ENCODE results near the gene NMUR1. TPM values are rescaled to one million over a fixed set of nuclear protein-coding genes. Genes with fewer than 3 reads are reported as not detected.

Gene NMUR1
- total RNA-seq, 4 donors from 2014 or later, result 0.07 TPM; not detected in 3

DNA sequence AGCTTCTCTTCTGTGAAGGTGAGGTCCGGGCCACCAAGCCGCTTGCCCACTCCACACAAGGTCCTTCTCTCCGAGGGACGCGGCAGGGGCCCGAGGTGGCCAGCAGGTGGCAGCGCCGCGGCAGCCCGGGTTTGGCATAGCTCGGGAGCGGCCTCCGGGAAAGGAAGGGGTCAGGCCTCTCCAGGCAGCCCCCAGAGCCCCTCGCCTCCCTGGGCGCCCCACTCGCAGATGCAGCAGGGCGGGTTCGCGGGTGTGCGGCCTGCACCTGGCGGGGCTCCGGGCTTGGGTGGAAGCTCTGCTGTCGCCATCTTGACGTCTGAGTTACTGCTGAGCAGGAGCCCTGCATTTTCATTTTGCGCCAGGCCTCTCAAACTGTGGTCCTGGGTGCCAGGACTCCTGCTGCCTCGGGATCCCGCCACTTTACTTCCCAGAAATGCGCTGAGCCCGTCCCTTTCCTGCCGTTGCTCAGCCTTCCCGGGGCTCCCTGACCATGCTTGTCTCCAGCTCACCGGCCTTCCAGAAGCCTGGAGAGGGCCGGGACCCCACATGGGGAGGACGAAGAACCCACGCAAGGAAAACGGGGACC lies 47.3 kb downstream of the NMUR1 start:
- H3K4me1 ChIP-seq, result no peaks in the 10 kb centered on the region
- H3K27me3 ChIP-seq, result no peaks in the 10 kb centered on the region
- TF ChIP-seq, protein P1, sequence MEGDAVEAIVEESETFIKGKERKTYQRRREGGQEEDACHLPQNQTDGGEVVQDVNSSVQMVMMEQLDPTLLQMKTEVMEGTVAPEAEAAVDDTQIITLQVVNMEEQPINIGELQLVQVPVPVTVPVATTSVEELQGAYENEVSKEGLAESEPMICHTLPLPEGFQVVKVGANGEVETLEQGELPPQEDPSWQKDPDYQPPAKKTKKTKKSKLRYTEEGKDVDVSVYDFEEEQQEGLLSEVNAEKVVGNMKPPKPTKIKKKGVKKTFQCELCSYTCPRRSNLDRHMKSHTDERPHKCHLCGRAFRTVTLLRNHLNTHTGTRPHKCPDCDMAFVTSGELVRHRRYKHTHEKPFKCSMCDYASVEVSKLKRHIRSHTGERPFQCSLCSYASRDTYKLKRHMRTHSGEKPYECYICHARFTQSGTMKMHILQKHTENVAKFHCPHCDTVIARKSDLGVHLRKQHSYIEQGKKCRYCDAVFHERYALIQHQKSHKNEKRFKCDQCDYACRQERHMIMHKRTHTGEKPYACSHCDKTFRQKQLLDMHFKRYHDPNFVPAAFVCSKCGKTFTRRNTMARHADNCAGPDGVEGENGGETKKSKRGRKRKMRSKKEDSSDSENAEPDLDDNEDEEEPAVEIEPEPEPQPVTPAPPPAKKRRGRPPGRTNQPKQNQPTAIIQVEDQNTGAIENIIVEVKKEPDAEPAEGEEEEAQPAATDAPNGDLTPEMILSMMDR (IDR thresholded peaks at IDR 0.05 in 4 of 5, conservative IDR thresholded peaks at IDR 0.05 in 1 of 5), result peak; percentile 78 to 96 (median 82)
- no peak for TF ChIP-seq POLR2A (IDR thresholded peaks at IDR 0.05)
- intact Hi-C loops (cut with DNase I; ENCODE audit: low total_unique reads) (loop anchor here (1.0 kb wide), 1 partner anchor 75 kb away; no protein-coding TSS in a partner anchor), in situ Hi-C loops (cut with MboI; ENCODE audit: low sequenced_read_pairs in 4 of 4) (no loop called here)
- peak overlapping the region; percentile 48 to 83 (median 72) for H3K27ac ChIP-seq
- peak overlapping the region; percentile 46 to 70 (median 58) for H3K4me3 ChIP-seq
- ATAC-seq, result peak; percentile 72 to 91
- no peaks in the 10 kb centered on the region for H3K36me3 ChIP-seq
- H3K9me3 ChIP-seq, result no peaks in the 10 kb centered on the region
- DNase-seq, result peak; percentile 46 to 66

DNA sequence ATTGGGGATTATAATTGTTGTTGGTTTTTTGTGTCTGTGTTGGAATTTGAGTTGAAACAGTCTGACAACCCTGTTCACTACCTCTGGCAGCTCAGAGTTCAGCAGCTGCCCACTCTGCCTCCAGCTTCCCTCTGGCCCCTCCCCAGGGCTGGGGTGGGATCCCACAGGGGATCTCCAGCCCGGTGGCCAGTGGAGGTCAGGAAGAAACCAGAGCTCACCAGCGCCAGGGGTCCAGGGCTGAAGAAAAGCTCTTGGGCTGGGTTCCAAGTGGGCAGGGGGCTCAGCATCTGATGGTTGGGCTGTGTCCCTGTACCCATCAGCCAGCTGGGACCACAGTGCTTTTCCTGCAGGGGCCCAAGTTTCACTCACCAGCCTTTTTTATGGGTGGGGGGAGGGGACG lies 49.5 kb downstream of the NMUR1 start:
- in situ Hi-C loops (cut with MboI; ENCODE audit: low sequenced_read_pairs in 4 of 4), result no loop called here
- no peaks in the 10 kb centered on the region for H3K4me1 ChIP-seq
- no peak overlapping the region for H3K27ac ChIP-seq
- no peaks in the 10 kb centered on the region for H3K9me3 ChIP-seq
- intact Hi-C loops (cut with DNase I; ENCODE audit: low total_unique reads), result no loop called here
- ATAC-seq (no peak), DNase-seq (no peak)
- no peak overlapping the region for H3K4me3 ChIP-seq
- TF ChIP-seq, protein P1 (IDR thresholded peaks at IDR 0.05 in 4 of 5, conservative IDR thresholded peaks at IDR 0.05 in 1 of 5), result no peak
- no peak for TF ChIP-seq POLR2A (IDR thresholded peaks at IDR 0.05)
- no peaks in the 10 kb centered on the region for H3K27me3 ChIP-seq
- H3K36me3 ChIP-seq, result no peaks in the 10 kb centered on the region

DNA sequence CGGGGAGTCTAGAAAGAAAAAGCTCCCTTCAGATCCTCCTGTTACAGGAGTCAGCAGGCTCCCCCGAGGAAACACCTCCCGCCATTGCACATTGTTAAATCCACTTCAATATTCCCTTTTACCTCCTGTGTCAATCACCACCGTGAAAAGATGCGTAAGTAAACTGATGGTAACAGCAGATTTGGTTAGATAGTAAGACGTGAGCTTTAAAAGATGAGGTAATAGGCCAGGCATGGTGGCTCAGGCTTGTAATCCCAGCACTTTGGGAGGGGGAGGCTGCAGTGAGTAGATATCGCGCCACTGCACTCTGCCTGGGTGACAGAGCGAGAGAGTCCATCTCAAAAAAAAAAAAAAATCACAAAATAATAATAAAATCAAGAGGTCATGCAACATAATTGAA lies 50.8 kb downstream of the NMUR1 start:
- Histone ChIP-seq H3K27ac (no peak overlapping the region), H3K27me3 (no peaks in the 10 kb centered on the region), H3K4me1 (no peaks in the 10 kb centered on the region), H3K36me3 (no peaks in the 10 kb centered on the region), H3K4me3 (no peak overlapping the region), H3K9me3 (no peaks in the 10 kb centered on the region)
- intact Hi-C loops (cut with DNase I; ENCODE audit: low total_unique reads), result no loop called here
- DNase-seq (no peak), ATAC-seq (no peak)
- TF ChIP-seq, protein P1 (IDR thresholded peaks at IDR 0.05 in 4 of 5, conservative IDR thresholded peaks at IDR 0.05 in 1 of 5), result no peak
- no peak for TF ChIP-seq POLR2A (IDR thresholded peaks at IDR 0.05)
- in situ Hi-C loops (cut with MboI; ENCODE audit: low sequenced_read_pairs in 4 of 4), result loop anchor here in 1 of 4 donors (10.0 kb wide), 1 partner anchor 75 kb away; no protein-coding TSS in a partner anchor

GRCh38 chr2:231476920-231477319 lies 53.3 kb downstream of the NMUR1 start:
- intact Hi-C loops (cut with DNase I; ENCODE audit: low total_unique reads), result no loop called here
- no peaks in the 10 kb centered on the region for H3K4me1 ChIP-seq
- no peaks in the 10 kb centered on the region for H3K36me3 ChIP-seq
- no peak overlapping the region for H3K27ac ChIP-seq
- no peak for ATAC-seq
- no peaks in the 10 kb centered on the region for H3K27me3 ChIP-seq
- TF ChIP-seq, protein P1 (IDR thresholded peaks at IDR 0.05 in 4 of 5, conservative IDR thresholded peaks at IDR 0.05 in 1 of 5), result no peak
- no peak for TF ChIP-seq POLR2A (IDR thresholded peaks at IDR 0.05)
- no peak for DNase-seq
- H3K4me3 ChIP-seq, result no peak overlapping the region
- in situ Hi-C loops (cut with MboI; ENCODE audit: low sequenced_read_pairs in 4 of 4), result loop anchor here in 1 of 4 donors (10.0 kb wide), 1 partner anchor 78 kb away; no protein-coding TSS in a partner anchor
- H3K9me3 ChIP-seq, result no peaks in the 10 kb centered on the region
